SHP77 (cell line): ENCODE measurements around the gene PTPN12.

Experiments used
- DNase-seq, 2 experiments: peaks; one replicate each; lab custom pipeline; 2025; lab: John Stamatoyannopoulos, UW

The PTPN12 gene

GRCh38 chr7:77662869-77663268 is 125.8 kb downstream of the PTPN12 start:
- DNase-seq: no peak

GRCh38 chr7:77664715-77665114 is 127.6 kb downstream of the PTPN12 start:
- no peak for DNase-seq

GRCh38 chr7:77665161-77665560 is 128.1 kb downstream of the PTPN12 start:
- DNase-seq: no peak

DNA sequence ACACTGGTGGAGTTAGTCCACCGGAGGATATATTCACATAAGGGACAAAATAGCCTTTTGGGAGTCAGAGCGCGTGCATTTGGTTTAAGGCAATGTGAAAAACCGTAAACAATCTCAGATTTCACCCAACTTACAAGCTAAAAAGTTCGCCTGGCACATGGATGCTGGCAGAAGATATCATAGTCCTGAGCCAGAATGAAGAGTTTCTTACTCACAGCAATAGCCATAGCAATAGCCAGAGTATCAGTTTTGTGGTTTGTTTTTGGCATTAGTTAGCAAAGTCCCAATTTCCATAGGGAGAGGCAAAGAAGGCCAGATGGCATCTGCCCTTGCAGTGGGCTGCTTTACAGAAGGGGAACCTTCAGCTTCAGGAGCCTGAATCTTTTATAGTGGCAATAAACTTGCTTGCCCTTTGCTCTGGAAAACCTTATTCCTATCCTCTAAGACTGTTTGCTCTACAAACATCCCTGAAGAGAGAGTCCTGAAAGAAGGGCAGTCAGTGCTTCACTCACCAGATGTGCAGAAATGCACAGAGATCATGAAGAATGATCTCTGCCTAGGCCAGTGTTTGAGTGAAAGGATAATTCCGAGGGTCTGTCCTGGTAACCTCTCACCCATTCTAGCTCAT is 130.5 kb downstream of the PTPN12 start:
- no peak for DNase-seq

DNA sequence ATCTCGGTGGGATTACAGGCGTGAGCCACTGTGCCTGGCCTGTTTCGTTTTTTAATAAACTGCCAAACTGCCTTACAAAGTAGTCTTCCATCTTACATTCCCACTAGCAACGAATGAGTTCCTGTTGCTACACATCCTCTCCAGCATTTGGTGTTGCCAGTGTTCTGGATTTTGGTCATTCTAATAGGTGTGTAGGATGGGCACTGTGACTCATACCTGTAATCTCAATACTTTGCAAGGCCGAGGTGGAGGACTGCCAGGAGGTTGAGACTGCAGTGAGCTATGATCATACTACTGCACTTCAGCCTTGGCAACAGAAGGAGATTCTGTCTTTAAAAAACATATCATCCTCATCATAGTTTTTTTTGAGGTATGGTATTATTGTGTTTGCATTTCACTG is 137.8 kb downstream of the PTPN12 start:
- DNase-seq: no peak

DNA sequence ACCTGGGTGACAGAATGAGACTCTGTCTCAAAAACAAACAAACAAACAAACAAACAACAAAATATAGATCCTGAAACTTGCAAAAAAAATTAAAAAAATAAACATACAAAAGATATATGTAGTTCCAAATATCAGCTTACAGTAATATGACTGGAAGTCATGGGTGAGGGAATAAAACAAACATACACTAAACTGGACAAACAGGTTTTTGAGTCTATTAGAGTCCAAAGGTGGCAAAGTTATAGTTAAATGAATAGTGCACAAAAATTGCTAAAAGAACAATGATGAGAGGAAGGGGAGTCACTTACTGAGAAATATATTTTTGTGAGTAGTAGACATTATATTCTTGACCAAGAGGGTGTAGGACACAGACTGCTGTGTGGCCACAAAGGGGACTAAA is 142.5 kb downstream of the PTPN12 start:
- DNase-seq: no peak

GRCh38 chr7:77680266-77680665 is 143.2 kb downstream of the PTPN12 start:
- no peak for DNase-seq

GRCh38 chr7:77684030-77684429 is 146.9 kb downstream of the PTPN12 start:
- DNase-seq: no peak

DNA sequence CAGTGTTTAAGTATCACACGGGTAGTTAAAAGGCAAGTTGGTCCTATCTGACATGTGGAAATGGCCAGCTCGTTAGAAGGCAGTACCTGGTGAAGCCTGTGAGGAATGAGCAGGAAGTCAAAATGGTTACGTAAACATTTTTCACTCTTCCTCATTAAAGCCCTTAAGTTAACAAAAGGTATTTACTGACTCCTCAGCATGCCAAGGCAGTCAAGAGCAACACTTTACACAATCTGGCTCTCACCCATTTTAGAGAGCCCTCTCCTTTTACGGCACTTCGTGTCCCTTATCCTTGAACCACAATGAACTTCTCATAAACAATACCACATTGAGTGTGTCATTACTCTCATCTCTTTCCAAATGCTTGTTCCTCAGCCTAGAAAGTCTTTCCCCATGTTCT is 148.1 kb downstream of the PTPN12 start:
- DNase-seq: no peak

GRCh38 chr7:77687100-77687746 is 150.1 kb downstream of the PTPN12 start:
- no peak for DNase-seq

DNA sequence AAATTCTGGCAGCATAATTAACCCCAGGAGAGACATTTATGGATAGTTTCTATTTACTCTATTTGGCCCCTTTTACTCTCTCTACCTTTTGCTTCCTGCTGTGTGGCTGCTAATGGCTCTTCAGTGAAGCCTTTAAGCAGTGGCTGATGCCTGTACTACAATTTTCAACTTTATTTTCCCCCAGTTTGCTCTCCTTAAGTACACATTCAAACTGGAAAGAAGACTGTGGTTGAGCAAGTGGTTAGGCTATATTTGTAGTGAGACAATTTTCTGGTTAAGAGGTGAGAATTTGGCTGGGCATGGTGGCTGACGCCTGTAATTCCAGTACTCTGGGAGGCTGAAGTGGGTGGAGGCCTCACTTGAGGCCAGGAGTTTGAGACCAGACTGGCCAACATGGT is 150.7 kb downstream of the PTPN12 start:
- DNase-seq: no peak
